Thymus (tissue), 11 donors: ENCODE measurements around the gene GNAQ. TPM values are rescaled to one million over a fixed set of nuclear protein-coding genes. Genes with fewer than 3 reads are reported as not detected.

ENCODE experiments used
- DNase-seq, 9 donors: peaks; one replicate each; pipeline ENCODE4 v3.0.0-alpha.2; 2013; ENCODE audit warnings: low spot score in 9 of 9, low read depth in 6 of 9, missing footprints in 1 of 9
- H3K27ac ChIP-seq, 2 donors: one replicate each; pipeline ENCODE4 v1.5.1; 2013; ENCODE audit warnings: control low read depth in 1 of 2, low read depth in 1 of 2, low read length in 1 of 2, mild to moderate bottlenecking in 1 of 2, moderate library complexity in 1 of 2
- H3K27me3 ChIP-seq, 2 donors: one replicate each; pipeline ENCODE4 v1.5.1; 2013; ENCODE audit warnings: low read length in 1 of 2; ENCODE audit not compliant: control insufficient read depth in 2 of 2, insufficient read depth in 1 of 2
- H3K36me3 ChIP-seq, 2 donors: one replicate each; pipeline ENCODE4 v1.5.1; 2013; ENCODE audit warnings: low read length in 1 of 2, mild to moderate bottlenecking in 1 of 2, moderate library complexity in 1 of 2; ENCODE audit not compliant: control insufficient read depth in 2 of 2, insufficient read depth in 2 of 2
- H3K4me1 ChIP-seq, 2 donors: one replicate each; pipeline ENCODE4 v1.5.1; 2013; ENCODE audit warnings: low read length in 2 of 2; ENCODE audit not compliant: control insufficient read depth in 2 of 2, insufficient read depth in 2 of 2
- H3K4me3 ChIP-seq, 2 donors: one replicate each; pipeline ENCODE4 v1.5.1; 2013; ENCODE audit warnings: low read length in 2 of 2, control low read depth in 1 of 2, mild to moderate bottlenecking in 1 of 2
- H3K9me3 ChIP-seq, 2 donors: one replicate each; pipeline ENCODE4 v1.5.1; 2013; ENCODE audit warnings: low read length in 1 of 2, mild to moderate bottlenecking in 1 of 2; ENCODE audit not compliant: control insufficient read depth in 2 of 2, insufficient read depth in 1 of 2
- WGBS: extraction: QIAGEN DNeasy Blood & Tissue Kit; methylation state at CpG from one replicate; pipeline ENCODE4 v1.1.7; 2013; 5-methylcytosine and 5-hydroxymethylcytosine counted together
- polyA plus RNA-seq: library from polyadenylated mRNA; stranded (reverse); fragments of 200-250 nt; gene quantifications from one replicate; pipeline ENCODE4 v1.2.3, GENCODE V29; 2013
- total RNA-seq: library from RNA; stranded (reverse); fragments of 120-200 nt; gene quantifications from one replicate; pipeline ENCODE4 v1.2.4, GENCODE V29; 2013
- donor health status: healthy.

Gene GNAQ
- total and polyA plus RNA-seq, 2 donors = 18.7 to 23.5 TPM

GRCh38 chr9:77949751-77950436 lies 81.7 kb downstream of the GNAQ start:
- Histone ChIP-seq H3K36me3 (peaks cover 0 to 5% of the 10 kb centered on the region in 2 donors), H3K27me3 (no peaks in the 10 kb centered on the region), H3K4me3 (no peak overlapping the region), H3K4me1 (peaks cover 16 to 44% of the 10 kb centered on the region in 2 donors), H3K9me3 (no peaks in the 10 kb centered on the region), H3K27ac (peak overlapping the region in 1 of 2 donors; percentile 14)
- 88% methylated on average over 5 of the region's 5 CpGs for WGBS
- DNase-seq = no peak

DNA sequence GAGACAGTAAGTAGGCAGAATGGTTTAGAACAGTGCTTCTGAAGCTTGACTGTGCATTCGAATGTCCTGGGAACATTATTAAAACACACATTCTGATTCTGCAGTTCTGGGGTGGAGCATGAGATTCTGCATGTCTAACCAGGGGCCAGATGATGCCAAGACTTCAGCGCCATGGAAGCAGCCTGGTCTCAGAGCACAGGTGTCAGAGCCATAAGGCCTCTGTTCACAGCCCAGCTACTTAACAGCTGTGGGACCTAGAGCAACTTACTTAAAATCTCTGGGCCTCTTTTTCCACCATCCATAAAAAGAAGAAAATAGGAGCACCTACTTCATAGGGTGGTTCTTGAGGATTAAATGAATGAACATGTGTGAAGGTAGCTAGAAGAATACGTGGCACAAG lies 84.0 kb downstream of the GNAQ start:
- peak overlapping the region in 1 of 2 donors; percentile 13 for H3K27ac ChIP-seq
- 69% methylated on average over 3 of the region's 3 CpGs for WGBS
- H3K9me3 ChIP-seq = no peaks in the 10 kb centered on the region
- H3K36me3 ChIP-seq = peaks cover 0 to 5% of the 10 kb centered on the region in 2 donors
- H3K4me3 ChIP-seq = no peak overlapping the region
- peak in 2 of 9 donors; percentile 36 to 60 for DNase-seq
- peaks cover 17 to 50% of the 10 kb centered on the region in 2 donors for H3K4me1 ChIP-seq
- H3K27me3 ChIP-seq = no peaks in the 10 kb centered on the region

GRCh38 chr9:77946969-77947620 lies 84.5 kb downstream of the GNAQ start:
- peaks cover 17 to 50% of the 10 kb centered on the region in 2 donors for H3K4me1 ChIP-seq
- 75% methylated on average over 5 of the region's 5 CpGs for WGBS
- H3K4me3 ChIP-seq = no peak overlapping the region
- peak overlapping the region in 1 of 2 donors; percentile 13 for H3K27ac ChIP-seq
- no peaks in the 10 kb centered on the region for H3K27me3 ChIP-seq
- peaks cover 0 to 5% of the 10 kb centered on the region in 2 donors for H3K36me3 ChIP-seq
- no peak for DNase-seq
- no peaks in the 10 kb centered on the region for H3K9me3 ChIP-seq

DNA sequence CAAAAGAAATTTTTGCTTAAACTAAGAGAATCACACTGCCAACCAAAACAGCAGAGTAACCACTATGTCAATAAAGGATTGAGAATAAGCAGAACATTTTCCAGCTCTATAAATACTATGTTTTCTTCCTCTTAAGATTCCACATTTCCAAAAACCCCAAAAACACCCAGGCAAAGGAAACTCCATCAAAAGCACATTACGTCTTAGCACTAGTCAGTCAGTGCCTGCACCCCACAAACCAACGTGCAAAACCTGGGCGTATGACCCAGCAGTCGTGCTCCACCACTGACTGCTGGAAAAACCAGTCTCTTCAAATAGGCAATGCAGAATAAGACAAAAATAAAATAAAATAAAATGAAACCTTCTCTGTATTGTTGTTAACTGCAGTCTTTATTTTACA lies 85.3 kb downstream of the GNAQ start:
- H3K9me3 ChIP-seq = no peaks in the 10 kb centered on the region
- H3K4me3 ChIP-seq = no peak overlapping the region

DNA sequence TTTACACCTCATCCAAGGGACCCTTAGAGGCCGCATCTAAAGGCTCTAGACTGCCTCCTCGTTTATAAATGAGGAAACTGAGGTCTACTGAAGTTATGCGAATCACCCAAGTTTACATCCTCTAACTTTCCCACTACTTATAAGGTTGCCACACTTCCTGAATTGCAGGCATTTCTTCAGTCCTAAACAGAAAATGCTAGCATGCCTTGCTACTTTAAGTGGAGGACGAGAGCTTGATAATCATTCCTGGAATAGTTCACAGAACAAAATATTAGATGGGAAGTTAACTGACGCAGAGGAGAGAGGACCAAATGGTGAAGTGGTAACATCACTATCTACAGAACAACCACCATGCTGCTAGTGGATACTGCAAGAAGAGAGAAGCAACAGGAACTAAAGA lies 85.8 kb downstream of the GNAQ start:
- Histone ChIP-seq H3K9me3 (no peaks in the 10 kb centered on the region), H3K4me3 (no peak overlapping the region), H3K36me3 (peaks cover 0 to 2% of the 10 kb centered on the region in 2 donors), H3K4me1 (peaks cover 17 to 50% of the 10 kb centered on the region in 2 donors), H3K27me3 (no peaks in the 10 kb centered on the region), H3K27ac (no peak overlapping the region)
- DNase-seq = no peak
- WGBS = 53% methylated on average over 5 of the region's 5 CpGs

More for the DNA sequence above, 85.3 kb downstream of the GNAQ start:
- no peaks in the 10 kb centered on the region for H3K27me3 ChIP-seq
- peaks cover 0 to 2% of the 10 kb centered on the region in 2 donors for H3K36me3 ChIP-seq
- 89% methylated on average over 4 of the region's 4 CpGs for WGBS
- peaks cover 17 to 50% of the 10 kb centered on the region in 2 donors for H3K4me1 ChIP-seq
- no peak overlapping the region for H3K27ac ChIP-seq
- no peak for DNase-seq

DNA sequence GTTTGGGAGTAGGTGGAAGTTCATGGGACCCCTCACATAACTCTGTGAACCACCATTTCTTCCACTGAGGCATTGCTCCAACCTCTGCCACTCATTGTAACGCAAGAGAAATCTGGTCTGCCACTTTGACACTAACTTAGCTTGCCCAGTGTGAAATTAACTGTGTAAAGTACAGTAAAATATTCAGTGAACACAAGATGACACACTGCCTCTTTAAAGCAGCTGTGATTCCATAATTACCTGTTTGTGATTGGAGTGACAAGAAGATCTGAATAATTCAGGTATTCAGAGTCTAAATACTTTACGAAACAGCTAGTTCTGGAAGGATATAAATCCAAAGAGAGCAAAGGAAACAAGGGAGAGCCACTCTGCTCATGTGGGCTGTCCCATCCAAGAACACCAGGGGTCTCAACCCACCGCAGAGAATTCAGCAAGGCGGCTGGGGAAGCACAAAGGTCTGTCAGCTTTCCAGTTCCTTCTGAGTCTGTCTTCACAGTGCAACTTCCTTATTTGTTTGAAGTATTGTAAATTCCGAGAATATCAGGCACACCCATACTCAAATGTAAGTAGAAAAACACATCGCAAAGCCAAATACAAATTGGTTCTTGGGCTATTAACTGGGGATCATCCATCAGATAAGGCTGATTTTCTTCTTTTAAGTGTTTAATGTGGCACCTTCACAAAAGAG lies 86.9 kb downstream of the GNAQ start:
- Histone ChIP-seq H3K4me3 (no peak overlapping the region), H3K27me3 (no peaks in the 10 kb centered on the region), H3K27ac (peak overlapping the region; percentile 56 to 64), H3K36me3 (peaks cover 0 to 2% of the 10 kb centered on the region in 2 donors), H3K9me3 (no peaks in the 10 kb centered on the region), H3K4me1 (peaks cover 17 to 48% of the 10 kb centered on the region in 2 donors)
- DNase-seq = peak in 3 of 9 donors; percentile 15 to 57 (median 24)
- 26% methylated on average over 6 of the region's 6 CpGs for WGBS

DNA sequence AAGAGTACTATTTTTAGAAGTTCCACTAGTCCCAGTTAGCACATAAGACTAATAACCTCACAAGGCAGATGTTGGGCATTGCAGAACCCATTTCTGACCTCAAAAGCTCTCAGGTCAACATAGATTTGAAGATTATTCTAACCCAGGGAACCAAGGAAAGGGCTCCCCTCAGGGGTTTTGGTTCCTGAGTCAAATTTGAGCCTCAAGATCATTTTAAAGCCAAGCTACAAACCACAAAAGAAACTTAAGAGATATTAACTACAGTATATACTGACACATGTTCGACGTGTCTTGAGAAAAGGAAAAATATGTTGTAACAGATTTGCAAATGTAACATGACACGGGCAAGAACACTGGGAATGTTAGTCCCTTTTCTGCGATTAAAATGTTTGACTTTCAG lies 88.6 kb downstream of the GNAQ start:
- Histone ChIP-seq H3K27ac (no peak overlapping the region), H3K27me3 (no peaks in the 10 kb centered on the region), H3K4me3 (no peak overlapping the region), H3K9me3 (no peaks in the 10 kb centered on the region), H3K4me1 (peaks cover 17 to 34% of the 10 kb centered on the region in 2 donors), H3K36me3 (no peaks in the 10 kb centered on the region)
- WGBS = 25% methylated on average over 4 of the region's 4 CpGs
- DNase-seq = no peak

- 96% methylated on average over 2 of the region's 2 CpGs for WGBS
- Histone ChIP-seq H3K9me3 (no peaks in the 10 kb centered on the region), H3K27ac (no peak overlapping the region), H3K4me1 (peaks cover 4 to 7% of the 10 kb centered on the region in 2 donors), H3K4me3 (no peak overlapping the region), H3K27me3 (no peaks in the 10 kb centered on the region), H3K36me3 (peaks cover 0 to 3% of the 10 kb centered on the region in 2 donors)
- no peak for DNase-seq
Observed at GRCh38 chr9:77939149-77939668, 92.4 kb downstream of the GNAQ start.

DNA sequence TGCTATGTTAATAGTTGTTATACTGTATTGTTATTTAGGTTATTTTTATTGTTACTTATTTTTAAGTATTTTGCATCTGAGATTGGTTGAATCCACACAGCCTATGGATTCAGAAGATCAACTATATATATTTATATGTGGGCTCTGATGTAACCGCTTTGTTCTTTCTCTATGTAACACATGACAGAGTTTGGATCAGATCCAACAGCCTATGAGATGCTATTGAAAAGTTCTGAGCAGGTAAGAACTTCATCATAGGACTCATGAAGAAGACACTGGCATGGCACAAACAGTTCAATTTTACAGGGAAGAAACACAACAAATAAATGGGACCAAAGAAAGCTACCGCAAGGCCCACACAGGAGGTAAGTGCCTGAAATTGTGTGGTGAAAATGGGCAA lies 93.4 kb downstream of the GNAQ start:
- H3K36me3 ChIP-seq = peaks cover 0 to 3% of the 10 kb centered on the region in 2 donors
- H3K27ac ChIP-seq = no peak overlapping the region
- WGBS = 97% methylated on average over 2 of the region's 2 CpGs
- no peaks in the 10 kb centered on the region for H3K27me3 ChIP-seq
- H3K9me3 ChIP-seq = no peaks in the 10 kb centered on the region
- no peak for DNase-seq
- peaks cover 2 to 3% of the 10 kb centered on the region in 2 donors for H3K4me1 ChIP-seq
- H3K4me3 ChIP-seq = no peak overlapping the region
